Measurements from ENCODE around the gene CCDC177.

Gene CCDC177

DNA sequence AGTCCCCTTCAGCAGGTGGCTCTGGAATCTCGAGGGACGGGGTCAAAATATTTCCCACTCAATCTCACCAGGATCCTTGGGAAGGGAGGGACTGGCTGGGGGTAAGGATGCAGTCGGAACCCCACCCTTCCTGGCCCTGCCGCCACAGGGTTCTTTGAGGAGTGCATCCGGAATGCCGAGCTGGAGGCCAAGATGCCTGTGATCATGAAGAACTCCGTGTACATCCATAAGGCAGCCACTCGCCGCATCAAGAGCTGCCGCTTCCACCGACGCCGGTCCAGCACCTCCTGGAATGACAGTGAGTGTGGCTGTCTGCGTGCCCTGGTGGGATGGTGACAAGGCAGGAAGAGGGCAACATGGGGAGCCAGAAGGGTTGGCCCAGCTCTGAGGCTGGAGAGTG, 47.0 kb downstream of the CCDC177 start:
- no peak for DNase-seq

- DNase-seq = no peak
These were observed 48.8 kb downstream of the CCDC177 start for GRCh38 chr14:69525896-69526295.

GRCh38 chr14:69522026-69522425, 52.6 kb downstream of the CCDC177 start:
- DNase-seq = no peak
